GM23248 (cell line): ENCODE results near the gene WNT9B.

ENCODE experiments used
- EZH2 ChIP-seq: fragments of 200-600 bp; sonication (generic); IDR thresholded peaks from 2 replicates; pipeline ENCODE4 v1.6.1; 2018; ENCODE audit warnings: antibody characterized with exemption, mild to moderate bottlenecking; ENCODE audit not compliant: insufficient read depth, poor library complexity, severe bottlenecking
- EZH2phosphoT487 ChIP-seq: fragments of 200-600 bp; sonication (generic); IDR thresholded peaks from 2 replicates; pipeline ENCODE4 v1.6.1; 2018; ENCODE audit warnings: antibody characterized with exemption, moderate library complexity, mild to moderate bottlenecking, low read depth; ENCODE audit not compliant: insufficient read depth

- no peak for TF ChIP-seq EZH2
- TF ChIP-seq EZH2phosphoT487 = no peak
These were observed 47.5 kb downstream of the WNT9B start for GRCh38 chr17:46898860-46899259.
